Transverse colon (tissue), 4 donors: ENCODE data around the gene DNAAF5. TPM values are rescaled to one million over a fixed set of nuclear protein-coding genes. Genes with fewer than 3 reads are reported as not detected.
"Not testable (repeated sequence)": the region's sequence is repeated elsewhere in the genome, so short reads cannot be mapped to it uniquely, and the experiment has no call there.

Source experiments
- DNase-seq: peaks from one replicate; pipeline ENCODE4 v3.0.0-alpha.2; 2019
- H3K27ac ChIP-seq, 4 donors: fragments of 200-600 bp; sonication (generic); 2 replicates each; pipeline ENCODE4 v1.5.1; 2016 to 2018; ENCODE audit warnings: inconsistent platforms in 4 of 4
- H3K27me3 ChIP-seq: fragments of 200-600 bp; sonication (generic); 2 replicates; pipeline ENCODE4 v1.5.1; 2017; ENCODE audit warnings: inconsistent platforms
- H3K36me3 ChIP-seq, 4 donors: fragments of 200-600 bp; sonication (generic); 2 replicates each; pipeline ENCODE4 v1.5.1; 2017 to 2019; ENCODE audit warnings: inconsistent platforms in 4 of 4
- H3K4me1 ChIP-seq, 4 donors: fragments of 200-600 bp; sonication (generic); 2 replicates each; pipeline ENCODE4 v1.5.1; 2017 to 2020; ENCODE audit warnings: inconsistent platforms in 4 of 4
- H3K4me3 ChIP-seq, 4 donors: fragments of 200-600 bp; sonication (generic); 1 replicate in 1 of 4; 2 replicates in 3 of 4; pipeline versions ENCODE4 v1.5.1 to v1.6.1; 2017 to 2019; ENCODE audit warnings: inconsistent platforms in 4 of 4
- H3K9me3 ChIP-seq, 2 donors: fragments of 200-600 bp; sonication (generic); 2 replicates each; pipeline ENCODE4 v1.5.1; 2017 to 2019; ENCODE audit warnings: inconsistent platforms in 2 of 2
- EP300 ChIP-seq: sonication (generic); formaldehyde crosslinking; IDR thresholded peaks from one replicate; pipeline ENCODE4 v1.6.1; 2017; ENCODE audit warnings: antibody characterized with exemption, low read depth
- POLR2A ChIP-seq: fragments of 450-650 bp; IDR thresholded peaks from one replicate; pipeline ENCODE4 v1.6.1; 2016; ENCODE audit warnings: antibody characterized with exemption, mild to moderate bottlenecking, moderate library complexity
- POLR2AphosphoS5 ChIP-seq, 3 donors: sonication (generic); formaldehyde crosslinking; IDR thresholded peaks; one replicate each; pipeline ENCODE4 v1.6.1; 2016; ENCODE audit warnings: antibody characterized with exemption in 3 of 3
- WGBS, 2 donors: methylation state at CpG; one replicate each; pipeline ENCODE4 v1.1.5; 2018; ENCODE audit warnings: low coverage in 1 of 2; 5-methylcytosine and 5-hydroxymethylcytosine counted together
- in situ Hi-C, 4 donors: fragments of 200-750 bp; cut with MboI; loops; one replicate each; pipeline versions ENCODE4 v1.15.0 to v1.15.1; 2017; ENCODE audit warnings: low sequenced_read_pairs in 3 of 4, low pct_ligation_motif_present in 1 of 4, low pct_unique_long_range_greater_than_20kb in 1 of 4
- intact Hi-C: fragments of 100-400 bp; cut with DNase I; formaldehyde crosslinking; loops from one replicate; pipeline ENCODE4 v1.15.1; 2023; ENCODE audit warnings: low total_unique reads
- total RNA-seq, 4 donors: library from RNA; depleted of rRNA; stranded (reverse); fragments of >200 nt; gene quantifications; one replicate each; pipeline ENCODE4 v1.1.0, GENCODE V29; 2016
- TF ChIP-seq, protein P1 (sequence below), 5 experiments: fragments of 200-600 bp in 3 of 5; fragments of 450-650 bp in 2 of 5; sonication (generic) in 3 of 5; IDR thresholded peaks; 1 replicate in 2 of 5; 2 replicates in 3 of 5; pipeline ENCODE4 v1.5.1; 2016 to 2017; ENCODE audit warnings: antibody characterized with exemption in 5 of 5, inconsistent platforms in 3 of 5, mild to moderate bottlenecking in 2 of 5, moderate library complexity in 1 of 5

DNAAF5 gene
- total RNA-seq, 4 donors from 2014 or later = 20.5 to 97.3 (median 34.6) TPM

DNA sequence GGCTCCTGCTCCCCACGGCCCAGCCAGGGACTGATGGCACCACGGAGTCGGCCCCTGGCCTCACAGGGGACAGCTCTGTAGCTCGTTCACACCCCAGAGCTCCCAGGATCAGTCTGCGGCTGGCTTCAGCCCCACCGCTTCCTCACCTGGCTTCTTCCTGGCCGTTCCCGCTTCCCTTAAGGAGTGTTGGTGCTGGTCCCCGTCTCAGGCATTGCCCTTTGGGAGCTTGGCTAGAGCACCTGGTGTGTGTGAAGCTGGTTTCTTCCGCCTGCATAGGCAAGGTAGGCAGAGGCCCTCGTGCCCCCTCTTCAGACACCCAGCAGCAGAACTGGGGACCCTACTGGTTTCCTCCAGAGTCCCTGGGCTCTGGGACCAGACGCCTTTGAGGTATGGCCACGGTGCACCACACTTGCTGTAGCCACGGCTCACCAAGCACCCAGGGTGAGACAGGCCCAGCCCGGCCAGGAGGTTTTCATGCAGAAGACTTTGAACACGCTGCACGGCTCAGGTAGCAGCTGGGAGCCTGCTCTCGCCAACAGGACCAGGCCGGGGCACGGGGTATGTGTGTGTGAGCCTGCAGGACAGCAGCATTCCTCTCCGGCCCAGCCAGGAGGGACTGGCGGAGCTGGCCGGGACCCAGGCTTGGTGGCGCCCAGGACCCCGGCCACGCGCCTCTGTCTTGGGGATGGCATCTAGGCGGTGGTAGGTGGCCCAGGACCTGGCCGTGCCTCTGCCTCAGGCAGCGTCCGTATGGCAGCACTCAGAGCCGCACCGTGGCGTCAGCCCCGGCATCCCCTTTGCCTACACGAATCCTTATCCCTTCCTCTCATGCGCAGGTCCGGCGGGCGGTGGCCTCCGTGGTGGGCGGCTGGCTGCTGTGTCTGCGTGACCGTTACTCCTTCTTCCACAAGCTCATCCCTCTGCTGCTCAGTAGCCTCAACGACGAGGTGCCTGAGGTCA is 13.8 kb downstream of the DNAAF5 start:
- H3K9me3 ChIP-seq = no peaks in the 10 kb centered on the region
- intact Hi-C loops = no loop called here
- no peak overlapping the region for H3K27ac ChIP-seq
- H3K4me3 ChIP-seq = no peak overlapping the region
- TF ChIP-seq POLR2A = no peak
- no peak for TF ChIP-seq POLR2AphosphoS5 (IDR thresholded peaks at IDR 0.05)
- no peak for TF ChIP-seq EP300
- TF ChIP-seq, protein P1, sequence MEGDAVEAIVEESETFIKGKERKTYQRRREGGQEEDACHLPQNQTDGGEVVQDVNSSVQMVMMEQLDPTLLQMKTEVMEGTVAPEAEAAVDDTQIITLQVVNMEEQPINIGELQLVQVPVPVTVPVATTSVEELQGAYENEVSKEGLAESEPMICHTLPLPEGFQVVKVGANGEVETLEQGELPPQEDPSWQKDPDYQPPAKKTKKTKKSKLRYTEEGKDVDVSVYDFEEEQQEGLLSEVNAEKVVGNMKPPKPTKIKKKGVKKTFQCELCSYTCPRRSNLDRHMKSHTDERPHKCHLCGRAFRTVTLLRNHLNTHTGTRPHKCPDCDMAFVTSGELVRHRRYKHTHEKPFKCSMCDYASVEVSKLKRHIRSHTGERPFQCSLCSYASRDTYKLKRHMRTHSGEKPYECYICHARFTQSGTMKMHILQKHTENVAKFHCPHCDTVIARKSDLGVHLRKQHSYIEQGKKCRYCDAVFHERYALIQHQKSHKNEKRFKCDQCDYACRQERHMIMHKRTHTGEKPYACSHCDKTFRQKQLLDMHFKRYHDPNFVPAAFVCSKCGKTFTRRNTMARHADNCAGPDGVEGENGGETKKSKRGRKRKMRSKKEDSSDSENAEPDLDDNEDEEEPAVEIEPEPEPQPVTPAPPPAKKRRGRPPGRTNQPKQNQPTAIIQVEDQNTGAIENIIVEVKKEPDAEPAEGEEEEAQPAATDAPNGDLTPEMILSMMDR (IDR thresholded peaks at IDR 0.05) = no peak
- 98% methylated on average over 46 of the region's 46 CpGs; no CpG with 5 or more reads in 1 of the 2 donors for WGBS, 2 donors
- peaks cover 0 to 14% (median 5%) of the 10 kb centered on the region in 4 donors for H3K36me3 ChIP-seq
- in situ Hi-C loops = no loop called here
- H3K27me3 ChIP-seq = no peaks in the 10 kb centered on the region
- DNase-seq = no peak
- no peaks in the 10 kb centered on the region for H3K4me1 ChIP-seq

DNA sequence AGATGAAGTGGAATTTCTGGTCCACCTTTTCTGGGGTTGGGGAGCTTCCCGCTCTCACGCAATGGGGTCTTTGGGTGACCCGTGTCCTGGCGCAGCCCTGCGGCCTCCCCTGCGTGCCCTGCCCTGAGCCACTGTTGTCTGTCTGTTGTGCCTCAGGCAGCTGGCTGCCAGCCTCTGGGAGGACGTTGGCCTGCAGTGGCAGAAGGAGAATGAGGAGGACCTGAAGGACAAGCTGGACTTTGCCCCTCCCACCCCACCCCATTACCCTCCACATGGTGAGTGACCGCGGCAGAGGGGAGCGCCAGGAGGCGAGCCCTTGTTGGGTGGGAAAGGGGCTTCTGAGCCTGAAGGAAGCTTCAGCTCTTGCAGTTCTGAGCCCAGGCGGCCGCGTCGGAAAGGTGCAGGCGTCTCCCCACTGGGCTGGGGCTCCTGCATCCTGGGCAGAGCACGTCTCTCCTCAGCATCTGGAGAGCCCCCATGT is 14.7 kb downstream of the DNAAF5 start:
- DNase-seq = no peak
- H3K27ac ChIP-seq = no peak overlapping the region
- no peak overlapping the region for H3K4me3 ChIP-seq
- 100% methylated on average over 9 of the region's 17 CpGs; no CpG with 5 or more reads in 1 of the 2 donors for WGBS, 2 donors
- peaks cover 0 to 14% (median 5%) of the 10 kb centered on the region in 4 donors for H3K36me3 ChIP-seq
- no peaks in the 10 kb centered on the region for H3K27me3 ChIP-seq
- in situ Hi-C loops = no loop called here
- no peaks in the 10 kb centered on the region for H3K4me1 ChIP-seq
- intact Hi-C loops = no loop called here
- TF ChIP-seq, protein P1 (IDR thresholded peaks at IDR 0.05) = no peak
- TF ChIP-seq EP300 (no peak), POLR2A (no peak), POLR2AphosphoS5 (IDR thresholded peaks at IDR 0.05) (no peak)
- H3K9me3 ChIP-seq = no peaks in the 10 kb centered on the region

- WGBS, 2 donors = 85% methylated on average over 15 of the region's 15 CpGs; no CpG with 5 or more reads in 1 of the 2 donors
- intact Hi-C loops (no loop called here), in situ Hi-C loops (no loop called here)
- TF ChIP-seq POLR2AphosphoS5 (IDR thresholded peaks at IDR 0.05) (no peak), POLR2A (no peak), EP300 (no peak)
- TF ChIP-seq, protein P1 (IDR thresholded peaks at IDR 0.05) = no peak
- peaks cover 0 to 14% (median 5%) of the 10 kb centered on the region in 4 donors for H3K36me3 ChIP-seq
- H3K9me3 ChIP-seq = no peaks in the 10 kb centered on the region
- no peaks in the 10 kb centered on the region for H3K4me1 ChIP-seq
- H3K27ac ChIP-seq = no peak overlapping the region
- H3K27me3 ChIP-seq = no peaks in the 10 kb centered on the region
- no peak for DNase-seq
- H3K4me3 ChIP-seq = no peak overlapping the region
Measured at GRCh38 chr7:741850-742249, 15.4 kb downstream of the DNAAF5 start.

- TF ChIP-seq POLR2AphosphoS5 (IDR thresholded peaks at IDR 0.05) = no peak
- no peak for TF ChIP-seq EP300
- TF ChIP-seq, protein P1 (IDR thresholded peaks at IDR 0.05) = no peak
- no peak for TF ChIP-seq POLR2A
- H3K9me3 ChIP-seq = no peaks in the 10 kb centered on the region
- intact Hi-C loops (no loop called here), in situ Hi-C loops (no loop called here)
- no peaks in the 10 kb centered on the region for H3K27me3 ChIP-seq
- H3K4me1 ChIP-seq = no peaks in the 10 kb centered on the region
- H3K4me3 ChIP-seq = no peak overlapping the region
- WGBS, 2 donors = 78 to 100% methylated on average over 3 to 8 of the region's 8 CpGs
- no peak overlapping the region for H3K27ac ChIP-seq
- H3K36me3 ChIP-seq = peaks cover 0 to 14% (median 5%) of the 10 kb centered on the region in 4 donors
- DNase-seq = no peak
Measured at GRCh38 chr7:742791-743190, 16.3 kb downstream of the DNAAF5 start.

- intact Hi-C loops, H3K27ac ChIP-seq, H3K27me3 ChIP-seq, DNase-seq, H3K4me1 ChIP-seq, H3K4me3 ChIP-seq, in situ Hi-C loops, H3K9me3 ChIP-seq: not testable (repeated sequence)
- peaks cover 0 to 14% (median 5%) of the 10 kb centered on the region in 4 donors for H3K36me3 ChIP-seq
- WGBS, 2 donors = 86 to 91% methylated on average over 12 to 14 of the region's 14 CpGs
Measured at GRCh38 chr7:743341-744127, 17.0 kb downstream of the DNAAF5 start.

GRCh38 chr7:744128-744520 is 17.6 kb downstream of the DNAAF5 start:
- intact Hi-C loops, H3K4me1 ChIP-seq, in situ Hi-C loops, H3K9me3 ChIP-seq, H3K27ac ChIP-seq, H3K4me3 ChIP-seq, DNase-seq, H3K27me3 ChIP-seq: not testable (repeated sequence)
- H3K36me3 ChIP-seq = peaks cover 0 to 14% (median 5%) of the 10 kb centered on the region in 4 donors
- 90 to 100% methylated on average over 1 to 5 of the region's 5 CpGs for WGBS, 2 donors
